IMR-90 (cell line): ENCODE measurements around the gene TBCD.

Experiments used
- CEBPB ChIP-seq: IDR thresholded peaks from 2 replicates; pipeline ENCODE4 v1.6.1; 2012; ENCODE audit warnings: low read depth, low read length, improper control_type of control experiment
- CHD1 ChIP-seq: IDR thresholded peaks from 2 replicates; pipeline ENCODE4 v1.6.1; 2012; ENCODE audit warnings: low read depth, low read length, improper control_type of control experiment
- CTCF ChIP-seq: conservative IDR thresholded peaks from 2 replicates; pipeline ENCODE4 v1.5.1; 2012; ENCODE audit warnings: mild to moderate bottlenecking, low read depth, low read length, improper control_type of control experiment
- FOS ChIP-seq: fragments of 150-350 bp; IDR thresholded peaks from 2 replicates; pipeline ENCODE4 v1.6.1; 2016; ENCODE audit warnings: low read depth, low read length
- MAFK ChIP-seq: IDR thresholded peaks from 2 replicates; pipeline ENCODE4 v1.6.1; 2012; ENCODE audit warnings: low read depth, low read length, improper control_type of control experiment
- POLR2A ChIP-seq: IDR thresholded peaks from 2 replicates; pipeline ENCODE4 v1.6.1; 2012; ENCODE audit warnings: mild to moderate bottlenecking, low read depth, low read length
- RAD21 ChIP-seq: IDR thresholded peaks from 2 replicates; pipeline ENCODE4 v1.6.1; 2012; ENCODE audit warnings: low read length, improper control_type of control experiment
- RCOR1 ChIP-seq: IDR thresholded peaks from 2 replicates; pipeline ENCODE4 v1.6.1; 2012; ENCODE audit warnings: mild to moderate bottlenecking, low read length, improper control_type of control experiment; ENCODE audit not compliant: insufficient replicate concordance
- RFX5 ChIP-seq: IDR thresholded peaks from 2 replicates; pipeline ENCODE4 v1.8.0; 2012; ENCODE audit warnings: low read depth, mild to moderate bottlenecking, low read length, moderate library complexity

DNA sequence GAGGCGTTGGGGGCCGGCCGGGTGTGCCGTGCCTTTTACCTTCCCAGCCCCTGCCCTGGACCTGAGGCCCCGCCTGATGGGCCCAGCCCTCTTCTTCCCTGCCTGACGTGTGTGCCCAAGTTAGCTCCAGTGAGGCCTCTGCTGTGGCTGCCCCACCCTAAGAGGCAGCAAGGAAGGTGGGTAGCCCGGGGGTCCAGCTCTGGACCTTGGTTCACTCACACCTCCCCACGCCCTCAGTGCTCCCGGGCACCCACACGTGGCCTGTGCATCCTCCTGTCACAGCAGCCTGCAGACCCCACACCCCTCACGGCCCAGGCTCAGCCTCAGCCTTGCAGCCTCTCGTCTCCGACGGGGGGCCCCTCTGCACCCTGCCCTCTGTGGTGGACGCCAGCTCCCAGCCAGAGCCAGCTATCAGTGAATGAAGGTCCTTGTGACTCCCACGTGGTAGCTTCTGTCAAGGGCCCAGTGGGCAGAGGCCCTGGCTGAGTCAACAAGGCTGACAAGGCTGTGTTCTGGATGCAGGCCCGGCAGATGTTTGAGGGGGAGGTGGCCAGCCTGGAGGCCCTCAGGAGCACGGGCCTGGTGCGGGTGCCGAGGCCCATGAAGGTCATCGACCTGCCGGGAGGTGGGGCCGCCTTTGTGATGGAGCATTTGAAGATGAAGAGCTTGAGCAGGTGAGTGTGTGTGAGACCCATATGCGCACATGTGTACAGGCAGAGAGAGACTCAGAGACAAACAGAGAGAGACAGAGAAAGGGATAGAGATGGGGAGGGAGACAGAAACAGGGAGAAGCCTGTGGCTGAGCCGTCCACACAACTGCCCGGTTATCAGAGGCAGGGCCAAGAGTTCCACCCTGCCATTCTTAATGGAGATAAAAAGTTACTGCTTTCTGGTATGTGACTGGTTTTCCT, 13.6 kb upstream of the TBCD start:
- TF ChIP-seq MAFK (no peak), CTCF (no peak), POLR2A (no peak), CEBPB (no peak), RCOR1 (no peak), CHD1 (no peak), RFX5 (no peak), RAD21 (no peak), FOS (no peak)
